Fibroblast of pulmonary artery (primary cell): Measurements from ENCODE around the gene CSMD2.

Experiments used
- DNase-seq: peaks from one replicate; pipeline ENCODE4 v3.0.0-alpha.2; 2010; ENCODE audit warnings: low read depth
- H3K4me3 ChIP-seq: replicated peaks from 2 replicates; pipeline ENCODE4 v1.5.1; 2011; ENCODE audit warnings: low read depth, mild to moderate bottlenecking, control low read depth, low read length, moderate library complexity
- TF ChIP-seq, protein P1 (sequence below): IDR thresholded peaks from 2 replicates; pipeline ENCODE4 v1.5.1; 2011; ENCODE audit warnings: mild to moderate bottlenecking, control low read depth, low read length, inconsistent platforms; ENCODE audit errors: missing control alignments

The CSMD2 gene

DNA sequence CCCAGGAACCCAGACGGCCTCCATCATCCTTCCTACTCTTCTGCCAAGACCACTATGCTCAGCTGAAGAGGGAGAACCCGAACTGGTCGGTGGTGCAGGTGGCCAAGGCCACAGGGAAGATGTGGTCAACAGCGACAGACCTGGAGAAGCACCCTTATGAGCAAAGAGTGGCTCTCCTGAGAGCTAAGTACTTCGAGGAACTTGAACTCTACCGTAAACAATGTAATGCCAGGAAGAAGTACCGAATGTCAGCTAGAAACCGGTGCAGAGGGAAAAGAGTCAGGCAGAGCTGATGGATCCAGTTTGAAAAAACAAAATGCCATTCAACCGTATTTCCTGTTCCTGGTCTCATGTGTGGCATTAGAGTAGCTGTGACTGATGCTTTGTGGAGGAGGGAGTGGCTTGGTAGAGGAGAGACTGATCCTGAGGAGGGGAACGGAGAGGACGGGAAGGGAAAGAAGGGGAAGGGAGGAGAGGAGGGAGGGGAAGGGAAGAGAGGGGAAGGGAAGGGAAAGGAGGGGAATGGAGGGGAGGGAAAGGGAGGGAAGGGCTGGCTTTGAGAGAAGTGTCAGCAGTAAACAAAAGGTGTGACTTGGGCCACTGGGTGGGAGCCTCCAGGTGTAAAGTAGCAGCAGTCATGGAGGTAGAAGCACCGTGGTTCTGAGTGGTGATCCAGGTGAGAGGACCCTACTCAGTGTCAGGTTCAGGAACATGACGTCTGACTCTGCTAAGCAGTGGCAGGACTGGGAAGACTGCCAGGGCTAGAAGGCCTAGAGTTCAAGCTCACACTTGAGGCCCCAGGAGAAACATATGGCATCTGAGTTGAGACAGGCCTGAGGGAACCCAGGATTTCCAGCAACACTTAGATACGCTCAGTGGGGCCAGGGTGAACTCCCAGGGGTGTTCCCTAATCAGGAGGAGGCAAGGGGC is 300.3 kb downstream of the CSMD2 start:
- no peak for DNase-seq
- TF ChIP-seq, protein P1, sequence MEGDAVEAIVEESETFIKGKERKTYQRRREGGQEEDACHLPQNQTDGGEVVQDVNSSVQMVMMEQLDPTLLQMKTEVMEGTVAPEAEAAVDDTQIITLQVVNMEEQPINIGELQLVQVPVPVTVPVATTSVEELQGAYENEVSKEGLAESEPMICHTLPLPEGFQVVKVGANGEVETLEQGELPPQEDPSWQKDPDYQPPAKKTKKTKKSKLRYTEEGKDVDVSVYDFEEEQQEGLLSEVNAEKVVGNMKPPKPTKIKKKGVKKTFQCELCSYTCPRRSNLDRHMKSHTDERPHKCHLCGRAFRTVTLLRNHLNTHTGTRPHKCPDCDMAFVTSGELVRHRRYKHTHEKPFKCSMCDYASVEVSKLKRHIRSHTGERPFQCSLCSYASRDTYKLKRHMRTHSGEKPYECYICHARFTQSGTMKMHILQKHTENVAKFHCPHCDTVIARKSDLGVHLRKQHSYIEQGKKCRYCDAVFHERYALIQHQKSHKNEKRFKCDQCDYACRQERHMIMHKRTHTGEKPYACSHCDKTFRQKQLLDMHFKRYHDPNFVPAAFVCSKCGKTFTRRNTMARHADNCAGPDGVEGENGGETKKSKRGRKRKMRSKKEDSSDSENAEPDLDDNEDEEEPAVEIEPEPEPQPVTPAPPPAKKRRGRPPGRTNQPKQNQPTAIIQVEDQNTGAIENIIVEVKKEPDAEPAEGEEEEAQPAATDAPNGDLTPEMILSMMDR: no peak
- H3K4me3 ChIP-seq: no peak overlapping the region

DNA sequence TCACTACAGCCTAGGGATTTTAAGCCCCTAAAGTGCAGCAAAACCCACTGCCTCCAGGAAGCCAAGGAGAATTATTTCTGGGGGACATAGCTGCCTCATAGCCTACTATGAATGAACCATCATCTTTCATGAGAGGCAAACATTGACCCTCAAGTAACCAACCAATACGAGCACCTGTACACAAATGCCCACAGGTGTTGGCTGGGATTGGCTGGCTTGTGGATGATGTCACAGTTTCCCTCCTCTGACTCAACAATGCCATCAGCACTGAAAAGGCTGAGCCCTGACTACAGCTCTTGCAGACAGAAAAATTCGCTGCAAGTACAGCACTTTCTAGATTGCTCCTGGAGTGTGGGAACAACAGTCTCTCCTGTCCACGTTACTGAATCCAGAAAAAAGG is 301.3 kb downstream of the CSMD2 start, which contains the start of gene HMGB4:
Gene HMGB4, plus strand, starts transcription at position 301 of the 400 bp plus-strand sequence. CDS start 113 bp downstream, outside the sequence.
- TF ChIP-seq, protein P1: no peak

DNA sequence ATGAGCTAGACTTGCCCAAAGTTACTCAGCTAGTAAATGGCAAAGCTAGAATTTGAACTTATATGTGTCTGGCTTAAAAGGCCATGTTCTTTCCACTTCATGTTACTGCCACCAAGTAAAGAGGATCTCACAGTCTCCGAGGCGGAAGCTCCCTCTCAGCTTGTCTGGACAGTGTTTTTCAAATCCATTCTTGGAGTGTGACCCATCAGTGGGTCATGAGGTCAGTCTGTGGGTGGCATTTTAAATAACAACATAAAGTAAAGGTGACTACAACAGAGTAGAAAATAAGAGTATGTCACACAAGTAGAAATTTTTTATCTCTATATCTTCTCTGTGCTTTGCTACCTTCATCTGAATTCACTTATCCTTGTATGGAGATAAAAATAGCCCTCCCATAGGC is 304.4 kb downstream of the CSMD2 start:
- DNase-seq: no peak
- TF ChIP-seq, protein P1: no peak
- H3K4me3 ChIP-seq: no peak overlapping the region

More for the DNA sequence above, 301.3 kb downstream of the CSMD2 start, which contains the start of gene HMGB4:
- no peak within 1 kb of the TSS for H3K4me3 ChIP-seq
- no peak for DNase-seq

DNA sequence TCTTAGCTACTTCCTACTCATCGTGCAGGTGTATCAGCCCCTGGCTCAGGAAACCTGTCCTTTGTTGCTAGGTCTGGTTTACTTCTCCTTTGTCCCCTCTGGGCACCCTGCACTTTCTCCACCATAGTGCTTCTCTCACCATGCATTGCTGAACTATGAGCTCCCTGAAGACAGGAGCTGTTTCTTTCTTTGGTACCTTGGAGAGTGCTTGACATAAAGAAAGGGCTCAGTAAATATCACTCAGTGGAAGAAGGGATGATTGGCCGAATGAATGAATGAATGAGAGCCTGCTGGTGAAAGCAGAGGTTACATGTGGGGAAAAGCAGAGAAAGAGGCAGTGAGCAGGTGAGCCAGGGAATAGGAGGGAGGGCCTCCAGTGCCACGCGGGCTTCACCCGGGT is 310.9 kb downstream of the CSMD2 start:
- TF ChIP-seq, protein P1: no peak
- DNase-seq: no peak
- H3K4me3 ChIP-seq: no peak overlapping the region

DNA sequence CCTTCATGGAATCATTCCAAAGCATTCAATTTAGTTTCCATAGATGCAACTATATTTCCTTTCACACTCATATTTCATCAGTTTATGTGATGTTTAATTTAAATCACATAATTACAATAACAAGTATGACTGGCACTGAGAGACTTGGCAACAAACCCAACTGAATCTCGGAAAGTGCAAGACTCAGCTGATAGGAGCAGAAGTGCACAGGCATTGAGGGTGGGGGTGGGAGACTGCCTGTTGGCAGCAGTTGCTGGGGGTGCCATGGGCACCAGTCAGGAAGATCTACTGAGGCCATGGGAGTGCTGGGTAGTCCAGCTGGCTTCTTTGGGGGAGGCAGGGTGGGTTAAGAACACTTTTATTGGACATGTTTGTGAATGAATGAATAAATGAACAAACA is 311.6 kb downstream of the CSMD2 start:
- H3K4me3 ChIP-seq: no peak overlapping the region
- DNase-seq: no peak
- TF ChIP-seq, protein P1: no peak

DNA sequence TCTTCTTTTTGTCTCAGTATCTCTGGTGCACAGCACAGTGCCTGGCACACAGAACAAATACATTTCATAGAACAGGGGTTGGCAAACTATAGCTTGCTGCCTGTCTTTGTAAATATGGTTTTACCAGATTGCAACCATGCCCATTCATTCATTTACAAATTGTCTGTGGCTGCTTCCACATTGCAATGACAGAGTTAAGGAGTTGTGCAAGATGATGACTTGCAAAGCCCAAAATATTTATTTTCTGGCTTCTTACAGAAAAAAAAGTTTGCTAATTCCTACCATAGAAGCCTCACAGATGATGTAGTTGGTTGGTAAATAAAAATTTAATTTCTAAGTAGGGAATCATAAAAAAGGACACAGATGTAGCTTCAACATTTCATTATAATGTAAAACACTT is 312.3 kb downstream of the CSMD2 start:
- TF ChIP-seq, protein P1: no peak
- no peak for DNase-seq

More for the DNA sequence above, 312.3 kb downstream of the CSMD2 start:
- H3K4me3 ChIP-seq: no peak overlapping the region
